Trophoblast cell (in vitro differentiated cells and primary cell): ENCODE measurements around the gene CD1C.
"Not testable (repeated sequence)": the region's sequence is repeated elsewhere in the genome, so short reads cannot be mapped to it uniquely, and the experiment has no call there.

Experiments used
- DNase-seq, 2 donors: peaks; one replicate each; pipeline ENCODE4 v3.0.0-alpha.2; 2016
- H2AFZ ChIP-seq: 2 replicates; pipeline ENCODE4 v1.6.1; 2013; ENCODE audit warnings: low read length, moderate library complexity, mild to moderate bottlenecking; ENCODE audit not compliant: insufficient read depth, poor library complexity
- H2AK5ac ChIP-seq: 2 replicates; pipeline ENCODE4 v1.6.1; 2013; ENCODE audit warnings: mild to moderate bottlenecking, low read length
- H2BK120ac ChIP-seq: 2 replicates; pipeline ENCODE4 v1.6.1; 2013; ENCODE audit warnings: low read length, mild to moderate bottlenecking, moderate library complexity; ENCODE audit not compliant: insufficient read depth, poor library complexity
- H2BK12ac ChIP-seq: 2 replicates; pipeline ENCODE4 v1.6.1; 2013; ENCODE audit warnings: mild to moderate bottlenecking, low read length, moderate library complexity
- H2BK5ac ChIP-seq: 2 replicates; pipeline ENCODE4 v1.6.1; 2013; ENCODE audit warnings: low read length, low read depth, moderate library complexity, mild to moderate bottlenecking; ENCODE audit not compliant: poor library complexity
- H3K14ac ChIP-seq: 2 replicates; pipeline ENCODE4 v1.6.1; 2013; ENCODE audit warnings: mild to moderate bottlenecking, low read length
- H3K18ac ChIP-seq: 2 replicates; pipeline ENCODE4 v1.6.1; 2013; ENCODE audit warnings: mild to moderate bottlenecking, low read length
- H3K23ac ChIP-seq: 2 replicates; pipeline ENCODE4 v1.6.1; 2013; ENCODE audit warnings: low read length
- H3K27ac ChIP-seq: 2 replicates; pipeline ENCODE4 v1.5.1; 2013; ENCODE audit warnings: low read depth, mild to moderate bottlenecking, inconsistent platforms, low read length, moderate library complexity
- H3K27me3 ChIP-seq: 2 replicates; pipeline ENCODE4 v1.6.1; 2013; ENCODE audit warnings: inconsistent platforms, mild to moderate bottlenecking, low read length, moderate library complexity; ENCODE audit not compliant: insufficient read depth
- H3K36me3 ChIP-seq, 2 experiments: 1 replicate in 1 of 2; 2 replicates in 1 of 2; pipeline ENCODE4 v1.6.1; 2013; ENCODE audit warnings: low read length in 2 of 2, mild to moderate bottlenecking in 2 of 2, moderate library complexity in 1 of 2; ENCODE audit not compliant: insufficient read depth in 2 of 2, control insufficient read depth in 1 of 2
- H3K4ac ChIP-seq: 2 replicates; pipeline ENCODE4 v1.6.1; 2013; ENCODE audit warnings: low read depth, mild to moderate bottlenecking, low read length, moderate library complexity
- H3K4me1 ChIP-seq, 2 experiments: 1 replicate in 1 of 2; 2 replicates in 1 of 2; pipeline ENCODE4 v1.6.1; 2013; ENCODE audit warnings: low read length in 2 of 2, mild to moderate bottlenecking in 2 of 2, moderate library complexity in 1 of 2; ENCODE audit not compliant: insufficient read depth in 2 of 2, control insufficient read depth in 1 of 2
- H3K4me2 ChIP-seq: 2 replicates; pipeline ENCODE4 v1.6.1; 2013; ENCODE audit warnings: inconsistent platforms, mild to moderate bottlenecking, low read length, moderate library complexity
- H3K4me3 ChIP-seq: 2 replicates; pipeline ENCODE4 v1.5.1; 2013; ENCODE audit warnings: mild to moderate bottlenecking, low read depth, low read length, inconsistent platforms
- H3K79me1 ChIP-seq: one replicate; pipeline ENCODE4 v1.6.1; 2013; ENCODE audit warnings: low read length
- H3K79me2 ChIP-seq: 2 replicates; pipeline ENCODE4 v1.6.1; 2013; ENCODE audit warnings: low read length, mild to moderate bottlenecking; ENCODE audit not compliant: control insufficient read depth, insufficient read depth, poor library complexity
- H3K9ac ChIP-seq: 2 replicates; pipeline ENCODE4 v1.6.1; 2013; ENCODE audit warnings: mild to moderate bottlenecking, low read length
- H3K9me3 ChIP-seq: 2 replicates; pipeline ENCODE4 v1.6.1; 2013; ENCODE audit warnings: low read depth, mild to moderate bottlenecking, control low read depth, inconsistent platforms, low read length; ENCODE audit not compliant: insufficient read depth
- H4K12ac ChIP-seq: 2 replicates; pipeline ENCODE4 v1.6.1; 2013; ENCODE audit warnings: low read depth, mild to moderate bottlenecking, low read length, moderate library complexity
- H4K8ac ChIP-seq: 2 replicates; pipeline ENCODE4 v1.6.1; 2013; ENCODE audit warnings: low read depth, mild to moderate bottlenecking, low read length, moderate library complexity
- H4K91ac ChIP-seq: one replicate; pipeline ENCODE4 v1.6.1; 2013; ENCODE audit warnings: low read depth, mild to moderate bottlenecking, low read length, moderate library complexity
- WGBS: extraction: QIAGEN DNeasy Blood & Tissue Kit; methylation state at CpG from one replicate; pipeline ENCODE4 v1.1.7; 2013; ENCODE audit warnings: missing lambda C conversion rate; ENCODE audit not compliant: insufficient read length, insufficient coverage; ENCODE audit errors: extremely low coverage; 5-methylcytosine and 5-hydroxymethylcytosine counted together

Gene CD1C

DNA sequence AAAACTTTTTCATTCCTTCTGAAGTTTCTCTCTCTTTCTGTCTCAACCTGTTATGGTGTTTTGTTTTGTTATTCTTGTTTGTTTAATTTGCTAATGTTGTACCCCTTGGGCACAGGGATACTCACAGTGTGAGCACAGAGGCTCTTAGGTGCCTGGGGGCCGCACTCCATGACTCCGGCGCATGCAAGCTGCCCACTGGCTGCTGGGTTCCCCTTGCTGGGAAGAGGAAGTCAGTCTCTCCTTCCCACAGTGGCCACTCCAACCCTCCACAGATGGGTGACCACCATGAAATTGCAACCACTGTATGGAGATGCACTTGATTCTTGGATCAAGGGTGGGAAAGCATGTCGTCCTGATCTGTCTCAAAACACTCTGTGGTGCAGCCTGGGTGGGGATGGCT, 40.1 kb upstream of the CD1C start:
- no peaks in the 10 kb centered on the region for H3K36me3 ChIP-seq
- no peak overlapping the region for H2AK5ac ChIP-seq
- no peak overlapping the region for H4K91ac ChIP-seq
- no CpG with 5 or more reads among the region's 4 CpGs for WGBS
- no peak overlapping the region for H2BK12ac ChIP-seq
- no peak overlapping the region for H3K27ac ChIP-seq
- H3K14ac ChIP-seq, result no peak overlapping the region
- no peak overlapping the region for H3K4me2 ChIP-seq
- H3K9me3 ChIP-seq, result no peaks in the 10 kb centered on the region
- no peak overlapping the region for H4K12ac ChIP-seq
- no peak overlapping the region for H3K4me3 ChIP-seq
- no peaks in the 10 kb centered on the region for H3K79me2 ChIP-seq
- no peak overlapping the region for H4K8ac ChIP-seq
- no peaks in the 10 kb centered on the region for H3K79me1 ChIP-seq
- H2BK5ac ChIP-seq, result no peak overlapping the region
- no peak for DNase-seq
- H3K18ac ChIP-seq, result no peak overlapping the region
- peaks cover 0 to 3% of the 10 kb centered on the region in 2 experiments for H3K4me1 ChIP-seq
- no peak overlapping the region for H2BK120ac ChIP-seq
- H2AFZ ChIP-seq, result no peak overlapping the region
- no peak overlapping the region for H3K9ac ChIP-seq
- no peak overlapping the region for H3K4ac ChIP-seq
- no peaks in the 10 kb centered on the region for H3K27me3 ChIP-seq
- no peak overlapping the region for H3K23ac ChIP-seq

DNA sequence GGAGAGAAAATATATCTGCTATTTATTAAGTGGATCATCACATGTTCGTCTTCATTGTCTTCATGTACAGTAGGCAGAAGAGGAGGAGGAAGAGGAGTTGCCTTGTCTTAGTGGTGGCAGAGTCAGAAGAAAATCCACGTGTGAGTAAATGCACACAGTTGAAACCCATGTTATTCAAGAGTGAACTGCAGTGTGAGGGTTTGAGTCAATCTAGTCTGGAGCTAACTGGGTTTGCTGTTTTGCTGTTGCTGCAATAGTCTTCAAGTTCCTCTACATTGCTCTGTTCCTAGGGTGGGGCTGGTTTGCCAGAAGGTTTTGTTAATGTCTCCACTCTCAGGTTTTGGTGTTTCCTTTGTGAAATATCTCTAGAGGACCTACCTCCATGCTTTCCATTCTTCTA, 38.6 kb upstream of the CD1C start:
- no peak overlapping the region for H4K8ac ChIP-seq
- no CpG with 5 or more reads among the region's 2 CpGs for WGBS
- no peak overlapping the region for H2BK12ac ChIP-seq
- no peak overlapping the region for H4K12ac ChIP-seq
- H3K4me3 ChIP-seq, result no peak overlapping the region
- H3K23ac ChIP-seq, result no peak overlapping the region
- no peak overlapping the region for H2BK5ac ChIP-seq
- no peak overlapping the region for H3K4me2 ChIP-seq
- no peak for DNase-seq
- H3K4ac ChIP-seq, result no peak overlapping the region
- no peak overlapping the region for H2BK120ac ChIP-seq
- H3K9me3 ChIP-seq, result no peaks in the 10 kb centered on the region
- no peak overlapping the region for H3K27ac ChIP-seq
- H2AFZ ChIP-seq, result no peak overlapping the region
- no peaks in the 10 kb centered on the region for H3K79me1 ChIP-seq
- H3K36me3 ChIP-seq, result no peaks in the 10 kb centered on the region
- no peaks in the 10 kb centered on the region for H3K27me3 ChIP-seq
- no peak overlapping the region for H2AK5ac ChIP-seq
- H3K9ac ChIP-seq, result no peak overlapping the region
- H3K79me2 ChIP-seq, result no peaks in the 10 kb centered on the region
- no peak overlapping the region for H3K18ac ChIP-seq
- no peak overlapping the region for H3K14ac ChIP-seq
- H3K4me1 ChIP-seq, result peaks cover 0 to 3% of the 10 kb centered on the region in 2 experiments
- no peak overlapping the region for H4K91ac ChIP-seq

DNA sequence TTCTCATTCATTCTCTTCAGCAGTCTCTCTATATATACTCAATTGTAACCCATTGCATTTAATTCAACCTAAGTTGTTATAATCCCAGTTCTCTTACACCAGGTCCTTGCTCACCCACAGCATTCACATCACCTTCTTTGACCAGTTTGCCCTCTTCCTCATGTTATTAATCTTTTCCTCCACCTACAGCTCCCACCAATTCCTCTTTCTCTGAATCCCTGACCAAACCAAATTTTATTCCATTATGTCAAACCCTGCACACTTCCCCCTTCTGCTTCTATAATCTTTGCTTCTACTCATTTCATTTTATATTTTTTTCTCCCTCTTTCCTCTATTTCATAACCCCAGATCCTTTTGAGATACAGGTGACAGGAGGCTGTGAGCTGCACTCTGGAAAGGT, 34.1 kb upstream of the CD1C start:
- H4K91ac ChIP-seq, result no peak overlapping the region
- H3K4me3 ChIP-seq, result no peak overlapping the region
- no peak overlapping the region for H3K27ac ChIP-seq
- H3K36me3 ChIP-seq, result no peaks in the 10 kb centered on the region
- H3K18ac ChIP-seq, result no peak overlapping the region
- H3K79me1 ChIP-seq, result no peaks in the 10 kb centered on the region
- no peak overlapping the region for H2AK5ac ChIP-seq
- no peaks in the 10 kb centered on the region for H3K79me2 ChIP-seq
- no peak overlapping the region for H3K23ac ChIP-seq
- peaks cover 0 to 3% of the 10 kb centered on the region in 2 experiments for H3K4me1 ChIP-seq
- no peak for DNase-seq
- H2AFZ ChIP-seq, result no peak overlapping the region
- H3K27me3 ChIP-seq, result no peaks in the 10 kb centered on the region
- no peak overlapping the region for H3K4ac ChIP-seq
- H2BK120ac ChIP-seq, result no peak overlapping the region
- no peaks in the 10 kb centered on the region for H3K9me3 ChIP-seq
- no peak overlapping the region for H3K9ac ChIP-seq
- H3K14ac ChIP-seq, result no peak overlapping the region
- H2BK12ac ChIP-seq, result no peak overlapping the region
- H4K8ac ChIP-seq, result no peak overlapping the region
- H4K12ac ChIP-seq, result no peak overlapping the region
- H3K4me2 ChIP-seq, result no peak overlapping the region
- H2BK5ac ChIP-seq, result no peak overlapping the region

DNA sequence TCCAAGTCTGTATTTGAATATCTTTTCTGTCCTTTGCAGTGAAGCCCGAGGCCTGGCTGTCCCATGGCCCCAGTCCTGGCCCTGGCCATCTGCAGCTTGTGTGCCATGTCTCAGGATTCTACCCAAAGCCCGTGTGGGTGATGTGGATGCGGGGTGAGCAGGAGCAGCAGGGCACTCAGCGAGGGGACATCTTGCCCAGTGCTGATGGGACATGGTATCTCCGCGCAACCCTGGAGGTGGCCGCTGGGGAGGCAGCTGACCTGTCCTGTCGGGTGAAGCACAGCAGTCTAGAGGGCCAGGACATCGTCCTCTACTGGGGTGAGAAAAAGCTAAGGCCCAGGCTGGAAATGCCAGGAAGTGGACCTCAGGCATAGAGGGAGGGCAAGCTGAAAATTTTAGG, 33.0 kb upstream of the CD1C start:
- H2BK5ac ChIP-seq, H3K79me1 ChIP-seq, DNase-seq, H3K9ac ChIP-seq, H3K27ac ChIP-seq, H4K12ac ChIP-seq, H3K23ac ChIP-seq, H3K14ac ChIP-seq, H4K8ac ChIP-seq, H3K36me3 ChIP-seq, H3K9me3 ChIP-seq, H3K79me2 ChIP-seq, H3K4me2 ChIP-seq, H2BK12ac ChIP-seq, H3K4ac ChIP-seq, H3K4me1 ChIP-seq, H4K91ac ChIP-seq, H3K27me3 ChIP-seq, H2AK5ac ChIP-seq, H3K4me3 ChIP-seq, H3K18ac ChIP-seq, H2BK120ac ChIP-seq, H2AFZ ChIP-seq: not testable (repeated sequence)
- WGBS, result no CpG with 5 or more reads among the region's 9 CpGs

DNA sequence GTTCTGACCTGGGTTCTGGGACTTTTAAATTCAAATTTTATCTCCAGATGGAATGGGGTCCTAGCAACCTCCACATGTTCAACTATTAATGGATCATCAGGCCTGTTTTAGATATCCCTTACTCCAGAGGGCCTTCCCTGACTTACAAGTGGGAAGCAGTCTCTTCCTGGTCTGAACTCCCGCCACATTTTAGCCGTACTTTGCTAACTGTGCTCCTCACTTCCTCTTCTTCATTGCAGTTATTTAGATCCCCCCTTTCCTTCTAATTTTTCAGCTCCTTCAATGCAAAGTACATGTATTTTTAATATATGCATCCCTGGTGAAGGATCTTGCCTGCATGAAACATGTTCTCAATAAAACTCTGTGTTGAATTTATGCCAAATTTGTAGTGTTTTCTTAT, 31.8 kb upstream of the CD1C start:
- Histone ChIP-seq H4K91ac (no peak overlapping the region), H3K36me3 (no peaks in the 10 kb centered on the region), H4K12ac (no peak overlapping the region), H3K27ac (no peak overlapping the region), H3K79me1 (no peaks in the 10 kb centered on the region), H3K4ac (no peak overlapping the region), H3K27me3 (no peaks in the 10 kb centered on the region), H2BK5ac (no peak overlapping the region), H3K14ac (no peak overlapping the region), H4K8ac (no peak overlapping the region), H3K79me2 (no peaks in the 10 kb centered on the region), H2BK12ac (no peak overlapping the region), H3K4me3 (no peak overlapping the region), H2BK120ac (no peak overlapping the region), H3K23ac (no peak overlapping the region), H2AK5ac (no peak overlapping the region), H3K4me1 (no peaks in the 10 kb centered on the region), H3K9ac (no peak overlapping the region), H3K9me3 (no peaks in the 10 kb centered on the region), H3K4me2 (no peak overlapping the region), H3K18ac (no peak overlapping the region), H2AFZ (no peak overlapping the region)
- no CpG with 5 or more reads among the region's 2 CpGs for WGBS
- no peak for DNase-seq
